NCI-H2029 (cell line): ENCODE measurements around the gene PCBP3.
A peak's percentile ranks its signal among the peaks of the same experiment; 100 is the strongest.
"Not testable (repeated sequence)": the region's sequence is repeated elsewhere in the genome, so short reads cannot be mapped to it uniquely, and the experiment has no call there.

Experiments used
- DNase-seq: peaks from one replicate; lab custom pipeline; 2025; lab: John Stamatoyannopoulos, UW

PCBP3 gene

GRCh38 chr21:45966791-45967394 lies 323.4 kb downstream of the PCBP3 start:
- DNase-seq = no peak

- DNase-seq = no peak
Measured at GRCh38 chr21:45969921-45970673, 326.6 kb downstream of the PCBP3 start.

- no peak for DNase-seq
Measured at GRCh38 chr21:45970674-45971615, 327.4 kb downstream of the PCBP3 start.

- DNase-seq = no peak
Measured at GRCh38 chr21:45971616-45972352, 328.3 kb downstream of the PCBP3 start.

DNA sequence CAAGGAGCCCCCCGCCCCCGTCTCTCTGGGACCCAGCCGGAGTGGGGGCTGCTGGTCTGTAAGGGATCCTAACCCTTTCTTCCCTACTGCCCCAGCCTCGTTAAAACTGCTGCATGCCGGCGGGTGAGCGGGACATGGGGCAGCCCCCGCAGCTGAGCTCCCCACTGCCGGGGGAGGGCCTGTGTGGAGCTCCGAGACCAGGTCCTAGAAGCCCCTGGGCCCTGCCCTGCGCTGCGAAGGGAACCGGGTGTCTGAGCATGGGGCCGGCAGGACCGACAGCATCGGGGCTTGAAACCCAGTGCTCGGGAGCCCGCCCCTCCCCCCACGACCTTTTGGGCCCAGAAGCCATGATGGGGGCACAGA lies 328.8 kb downstream of the PCBP3 start:
- no peak for DNase-seq

DNA sequence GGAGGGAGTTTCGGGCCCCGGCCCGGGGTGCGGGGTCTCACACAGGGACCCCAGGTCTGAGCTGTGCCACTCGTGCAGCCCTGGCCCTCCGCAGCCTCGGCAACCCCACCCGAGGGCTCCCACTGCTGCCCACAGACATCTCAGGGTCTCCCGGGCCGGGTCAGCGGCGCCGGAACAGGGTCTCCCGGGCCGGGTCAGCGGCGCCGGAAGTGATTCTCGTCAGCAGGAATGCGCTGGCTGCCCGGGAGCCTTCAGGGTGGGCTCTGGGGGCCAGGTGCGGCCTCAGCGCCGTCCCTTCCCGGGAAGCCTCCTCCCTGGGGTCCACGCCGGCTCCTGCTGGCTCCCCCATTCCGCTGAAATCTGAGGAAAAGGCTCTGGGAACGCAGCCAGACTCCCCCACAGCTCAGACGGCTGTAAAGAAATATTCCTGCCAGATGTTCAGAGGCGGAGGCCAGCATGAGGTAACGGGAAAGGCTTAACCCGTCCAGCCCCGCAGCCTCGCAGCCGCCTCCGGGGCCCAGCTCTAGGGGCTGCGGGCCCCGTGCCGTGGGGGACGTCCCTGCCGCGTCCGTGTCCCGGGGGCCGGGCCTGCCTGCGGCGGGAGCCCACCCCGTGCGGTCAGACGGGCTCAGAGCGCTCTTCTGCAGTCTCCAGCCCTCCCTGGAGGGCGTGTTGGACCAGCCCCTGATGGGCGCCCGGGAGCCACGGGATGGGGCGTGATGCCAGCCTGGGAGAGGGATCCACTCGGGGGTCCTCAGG lies 329.4 kb downstream of the PCBP3 start:
- no peak for DNase-seq

DNA sequence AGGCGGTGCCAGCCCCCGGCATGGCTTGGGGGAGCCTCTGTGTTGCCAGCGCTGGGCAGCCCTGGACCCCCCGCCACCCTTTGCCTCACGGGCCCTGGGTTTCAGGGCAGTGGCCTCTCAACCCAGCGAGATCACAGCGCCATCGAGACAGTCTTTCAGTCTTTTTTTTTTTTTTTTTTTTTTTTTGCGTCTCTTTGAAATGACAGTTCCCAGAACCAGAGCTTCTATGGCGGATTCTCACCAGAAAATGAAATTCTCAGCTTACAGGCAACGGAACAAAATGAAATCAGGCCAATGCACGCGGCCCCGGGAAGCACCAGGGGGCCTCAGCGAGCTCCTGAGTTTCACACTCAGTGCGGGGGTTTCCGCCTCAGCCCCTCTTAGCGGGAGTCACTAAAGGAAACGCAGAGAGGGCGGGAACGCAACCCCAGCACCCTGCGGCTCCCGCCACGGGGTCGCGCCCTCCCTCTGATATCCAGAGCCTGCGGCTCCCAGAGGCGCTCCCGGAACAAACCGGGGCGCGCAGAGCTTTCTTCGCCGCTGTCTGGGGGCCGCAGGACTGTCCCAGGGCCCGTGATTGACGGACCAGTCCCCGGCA lies 330.0 kb downstream of the PCBP3 start:
- DNase-seq = peak; percentile 9

DNA sequence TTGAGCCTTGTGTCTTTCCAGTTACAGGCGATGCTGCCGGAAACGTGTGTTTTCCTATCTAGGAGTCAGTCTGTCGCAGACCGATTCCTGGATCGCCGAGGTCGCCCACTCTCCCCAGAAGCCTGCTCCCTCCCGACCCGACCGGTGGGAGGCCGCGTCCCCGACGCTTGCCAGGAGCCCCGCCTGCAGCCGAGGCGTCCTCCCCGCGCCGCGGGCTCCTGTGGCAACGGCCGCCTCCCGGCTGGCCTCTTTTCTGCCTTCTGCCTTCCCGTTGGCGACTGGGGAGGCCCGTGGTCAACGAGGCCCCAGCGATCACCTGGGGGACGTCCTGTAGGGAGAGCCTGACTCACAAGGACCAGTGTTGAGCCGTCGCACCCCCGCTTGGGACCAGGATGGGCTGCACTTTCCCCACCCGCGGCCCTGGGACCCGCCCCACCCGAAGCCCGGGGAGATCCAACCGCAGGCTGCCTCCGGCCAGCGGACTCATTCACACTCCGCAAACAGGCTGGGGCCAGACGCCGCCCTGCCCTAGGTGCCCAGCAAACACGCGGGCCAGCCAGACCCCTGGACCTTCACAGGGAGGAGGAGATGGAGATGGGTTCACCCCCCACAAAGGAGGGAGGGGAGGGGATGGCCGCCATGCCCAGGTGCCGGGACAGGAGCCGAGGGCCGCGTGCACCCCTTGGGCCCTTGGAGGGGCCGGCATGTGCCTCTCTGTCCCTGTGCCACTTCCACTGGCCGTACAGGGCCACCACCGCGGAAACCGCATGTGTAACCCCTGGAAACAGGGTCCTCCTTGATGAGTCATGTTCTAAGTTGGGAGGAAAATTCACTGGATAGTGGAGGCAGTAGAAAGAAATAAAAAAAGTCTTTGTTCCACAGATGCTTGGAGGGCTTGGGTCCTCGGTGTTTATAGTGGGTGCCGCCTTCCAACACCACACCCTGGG lies 330.8 kb downstream of the PCBP3 start:
- DNase-seq = no peak

- no peak for DNase-seq
Measured at GRCh38 chr21:45975020-45975666, 331.6 kb downstream of the PCBP3 start.

DNA sequence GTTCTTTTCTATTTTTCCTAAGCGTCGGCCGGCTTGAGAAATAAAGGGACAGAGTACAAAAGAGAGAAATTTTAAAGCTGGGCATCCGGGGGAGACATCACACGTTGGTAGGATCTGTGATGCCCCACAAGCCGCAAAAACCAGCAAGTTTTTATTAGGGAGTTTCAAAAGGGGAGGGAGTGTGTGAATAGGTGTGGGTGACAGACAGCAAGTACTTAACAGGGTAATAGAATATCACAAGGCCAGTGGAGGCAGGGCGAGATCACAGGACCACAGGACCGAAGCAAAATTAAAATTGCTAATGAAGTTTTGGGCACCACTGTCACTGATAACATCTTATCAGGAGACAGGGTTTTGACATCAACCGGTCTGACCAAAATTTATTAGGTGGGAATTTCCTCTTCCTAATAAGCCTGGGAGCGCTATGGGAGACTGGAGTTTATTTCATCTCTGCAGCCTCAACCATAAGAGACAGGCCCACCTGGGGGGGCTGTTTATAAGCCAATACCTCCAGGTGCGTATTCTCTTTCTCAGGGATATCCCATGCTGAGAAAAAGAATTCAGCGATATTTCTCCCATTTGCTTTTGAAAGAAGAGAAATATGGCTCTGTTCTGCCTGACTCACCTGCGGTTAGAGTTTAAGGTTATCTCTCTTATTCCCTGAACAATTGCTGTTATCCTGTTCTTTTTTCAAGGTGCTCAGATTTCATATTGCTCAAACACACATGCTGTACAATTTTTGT lies 332.3 kb downstream of the PCBP3 start:
- not testable (repeated sequence) for DNase-seq

DNA sequence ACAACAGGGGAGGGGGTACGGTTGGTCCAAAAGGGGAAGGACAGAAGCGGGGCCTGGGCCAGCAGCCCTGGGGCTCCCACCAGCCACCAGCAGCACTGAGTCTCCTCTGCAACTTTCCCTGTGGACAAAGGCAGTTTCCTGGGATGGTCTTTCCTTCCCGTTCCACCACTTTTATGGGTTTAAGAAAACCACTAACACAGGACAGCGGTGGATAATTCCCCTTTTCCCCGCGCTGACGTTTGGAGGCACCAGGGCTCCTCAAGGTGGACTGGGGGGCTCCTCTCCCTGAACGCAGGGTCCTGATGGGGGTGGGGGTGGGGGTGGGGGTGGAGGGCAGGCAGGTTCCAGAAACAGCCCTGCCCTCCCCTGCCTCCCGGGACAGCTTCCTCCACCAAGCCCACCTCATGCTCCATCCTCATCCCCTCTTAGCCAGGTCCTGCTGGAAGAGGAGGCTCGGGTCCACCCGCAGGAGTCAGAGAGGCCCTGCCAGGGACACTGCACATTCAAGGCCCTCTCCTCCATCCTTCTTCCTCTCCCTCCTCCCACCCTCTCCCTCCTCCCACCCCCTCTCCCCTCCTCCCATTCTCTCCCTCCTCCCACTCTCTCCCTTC lies 333.3 kb downstream of the PCBP3 start:
- DNase-seq = no peak

DNA sequence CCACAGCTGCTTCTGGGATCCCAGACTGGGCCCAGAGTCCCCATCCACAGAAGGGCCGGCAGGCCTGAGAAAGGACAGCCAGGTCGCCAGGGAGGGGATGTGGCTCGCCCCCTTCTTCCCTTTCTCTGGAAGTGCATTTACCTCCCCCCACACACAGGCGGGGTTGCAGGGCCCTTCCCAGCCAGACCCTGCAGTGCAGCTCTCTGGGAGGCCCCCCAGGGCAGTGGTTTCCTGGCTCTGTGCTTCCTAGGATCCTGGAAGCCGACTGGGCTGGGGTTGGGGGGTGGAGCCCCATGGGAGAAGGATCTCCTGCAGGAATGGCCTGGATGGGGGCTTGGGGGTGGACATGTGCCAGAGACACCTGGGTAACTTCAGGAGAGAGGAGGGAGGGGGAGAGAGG lies 333.9 kb downstream of the PCBP3 start:
- DNase-seq = no peak

DNA sequence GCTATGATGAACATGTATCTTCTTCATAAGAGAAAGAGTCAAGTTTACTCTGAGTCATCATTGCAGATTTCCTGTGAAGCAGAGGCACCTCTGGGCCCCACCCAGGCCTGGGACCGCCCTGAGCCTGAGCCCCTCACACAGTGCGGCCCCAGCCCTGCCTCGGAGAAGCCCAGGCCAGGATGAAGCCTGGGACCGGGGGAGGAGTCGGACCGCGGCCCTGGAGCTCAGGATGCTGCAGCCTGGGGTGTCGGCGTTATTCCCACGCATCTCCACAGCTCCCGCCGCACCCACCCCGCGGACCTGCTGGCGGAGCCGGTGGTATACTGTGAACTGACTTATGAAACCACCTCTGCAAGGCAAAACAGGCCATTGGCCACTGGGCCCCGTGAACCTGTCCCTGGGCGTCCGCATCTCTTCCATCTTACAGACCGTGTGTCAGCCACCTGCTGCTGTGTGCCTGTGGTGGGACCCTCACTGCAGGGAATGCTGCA lies 335.7 kb downstream of the PCBP3 start:
- DNase-seq = no peak

GRCh38 chr21:45979651-45980050 lies 336.1 kb downstream of the PCBP3 start:
- DNase-seq = no peak

- no peak for DNase-seq
Measured at GRCh38 chr21:45980271-45980670, 336.7 kb downstream of the PCBP3 start.

DNA sequence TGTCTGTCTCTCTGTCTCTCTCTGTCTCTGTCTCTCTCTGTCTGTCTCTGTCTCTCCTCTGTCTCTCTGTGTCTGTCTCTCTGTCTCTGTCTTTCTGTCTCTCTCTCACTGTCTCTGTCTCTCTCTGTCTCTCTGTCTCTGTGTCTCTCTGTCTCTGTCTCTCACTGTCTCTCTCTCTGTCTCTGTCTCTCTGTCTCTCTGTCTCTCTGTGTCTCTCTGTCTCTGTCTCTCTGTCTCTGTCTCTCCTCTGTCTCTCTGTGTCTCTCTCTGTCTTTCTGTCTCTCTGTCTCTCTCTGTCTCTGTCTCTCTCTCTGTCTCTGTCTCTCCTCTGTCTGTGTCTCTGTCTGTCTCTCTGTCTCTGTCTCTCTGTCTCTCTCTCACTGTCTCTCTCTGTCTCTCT lies 337.2 kb downstream of the PCBP3 start:
- DNase-seq = no peak

GRCh38 chr21:45981151-45982091 lies 337.9 kb downstream of the PCBP3 start, which contains the start of gene COL6A1:
COL6A1 (plus strand) TSS chr21:45981770; CDS start chr21:45981851, 81 bp downstream.
- no peak for DNase-seq
